GM12878 (cell line): ENCODE results near the gene GGN. TPM values are rescaled to one million over a fixed set of nuclear protein-coding genes. Genes with fewer than 3 reads are reported as not detected.
A peak's percentile ranks its signal among the peaks of the same experiment; 100 is the strongest.

Experiments used
- ATAC-seq: fragments of 200-7000 bp; cut with Tn5 transposase; 3 replicates; pipeline ENCODE4 v1.9.1; 2020; ENCODE audit warnings: mild to moderate bottlenecking, moderate library complexity
- BruUV-seq: library from RNA; stranded (reverse); fragments of 400-500 nt; replicated peaks from 2 replicates; lab custom pipeline; 2021; lab: Mats Ljungman, UMichigan
- CTCF ChIA-PET: fragments of 300-600 bp; sonication (Branson Sonifier 250); formaldehyde crosslinking; extraction: SDS; loops from one replicate; lab custom pipeline; 2021; ENCODE audit warnings: inconsistent platforms; lab: Yijun Ruan, JAX
- POLR2A ChIA-PET: fragments of 350-600 bp; formaldehyde crosslinking; extraction: SDS; loops from one replicate; lab custom pipeline; 2021; ENCODE audit warnings: inconsistent platforms; lab: Charles Lee
- RAD21 ChIA-PET: fragments of 300-600 bp; sonication (Branson Sonifier 250); formaldehyde crosslinking; loops from one replicate; lab custom pipeline; 2023; ENCODE audit warnings: antibody characterized with exemption; ENCODE audit not compliant: unreplicated experiment; lab: Charles Lee
- SMC1A ChIA-PET: fragments of 300-600 bp; sonication (Branson Sonifier 250); formaldehyde crosslinking; loops from one replicate; lab custom pipeline; 2023; ENCODE audit not compliant: unreplicated experiment, uncharacterized antibody; lab: Charles Lee
- DNase-seq: peaks from one replicate; pipeline ENCODE4 v3.0.0-alpha.2; 2011; ENCODE audit warnings: low read depth, low spot score
- FAIRE-seq: peaks from 3 replicates; lab custom pipeline; 2011; peaks lifted over from hg19 to GRCh38; lab: Jason Lieb, UNC
- H2AFZ ChIP-seq: 2 replicates; pipeline ENCODE4 v1.6.0; 2011; ENCODE audit warnings: low read depth, low read length, control low read depth; ENCODE audit not compliant: control insufficient read depth
- H3K27ac ChIP-seq: 2 replicates; pipeline ENCODE4 v1.5.1; 2011; ENCODE audit warnings: control low read depth; ENCODE audit not compliant: control insufficient read depth, insufficient read depth
- H3K27me3 ChIP-seq, 2 experiments: replicated peaks in 1 of 2; 2 replicates each; pipeline versions ENCODE4 v1.6.0 to v1.6.1; 2011; ENCODE audit warnings: low read length in 1 of 2; ENCODE audit not compliant: control insufficient read depth in 2 of 2, insufficient read depth in 2 of 2
- H3K36me3 ChIP-seq, 2 experiments: 2 replicates each; pipeline ENCODE4 v1.5.1; 2011; ENCODE audit warnings: low read length in 1 of 2; ENCODE audit not compliant: control insufficient read depth in 2 of 2, insufficient read depth in 2 of 2
- H3K4me1 ChIP-seq: 2 replicates; pipeline ENCODE4 v1.6.1; 2011; ENCODE audit warnings: mild to moderate bottlenecking, low read length, moderate library complexity, mixed read lengths; ENCODE audit not compliant: control insufficient read depth, insufficient read depth
- H3K4me2 ChIP-seq: 2 replicates; pipeline ENCODE4 v1.6.0; 2011; ENCODE audit warnings: control low read depth; ENCODE audit not compliant: control insufficient read depth, insufficient read depth
- H3K4me3 ChIP-seq: fragments of 200-600 bp; sonication (generic); 2 replicates; pipeline ENCODE4 v1.5.1; 2016
- H3K79me2 ChIP-seq: 2 replicates; pipeline ENCODE4 v1.6.0; 2011; ENCODE audit warnings: low read length; ENCODE audit not compliant: control insufficient read depth, insufficient read depth
- H3K9ac ChIP-seq: 2 replicates; pipeline ENCODE4 v1.8.0; 2011; ENCODE audit warnings: low read length, control low read depth, mixed read lengths; ENCODE audit not compliant: control insufficient read depth, insufficient read depth
- H3K9me3 ChIP-seq: replicated peaks from 3 replicates; pipeline ENCODE4 v1.5.1; 2011; ENCODE audit warnings: mild to moderate bottlenecking, low read length; ENCODE audit not compliant: control insufficient read depth, insufficient read depth
- H4K20me1 ChIP-seq: 2 replicates; pipeline ENCODE4 v1.6.0; 2011; ENCODE audit not compliant: control insufficient read depth, insufficient read depth
- MYB ChIP-seq: fragments of 150-350 bp; IDR thresholded peaks from 2 replicates; pipeline ENCODE4 v1.6.1; 2014; ENCODE audit warnings: mild to moderate bottlenecking, low read depth, low read length, borderline replicate concordance
- POLR2A ChIP-seq: IDR thresholded peaks from 2 replicates; pipeline ENCODE4 v1.6.1; 2011; ENCODE audit warnings: low read depth, mild to moderate bottlenecking, low read length
- SIN3A ChIP-seq: IDR thresholded peaks from 2 replicates; pipeline ENCODE4 v1.6.1; 2012; ENCODE audit warnings: low read depth, low read length, improper control_type of control experiment
- ZZZ3 ChIP-seq: IDR thresholded peaks from 2 replicates; pipeline ENCODE4 v1.6.1; 2011; ENCODE audit warnings: low read depth; ENCODE audit not compliant: control insufficient read depth, insufficient read length
- WGBS: methylation state at CpG from one replicate; pipeline ENCODE4 v1.1.6; 2016; ENCODE audit warnings: low lambda C conversion rate; ENCODE audit not compliant: insufficient replicate concordance, insufficient coverage; ENCODE audit errors: missing lambda C conversion rate; 5-methylcytosine and 5-hydroxymethylcytosine counted together
- in situ Hi-C: fragments of 300-500 bp; cut with MboI; formaldehyde crosslinking; loops from 9 replicates; pipeline ENCODE4 v1.14.3; 2018; ENCODE audit warnings: mixed read lengths
- intact Hi-C: fragments of 100-400 bp; cut with micrococcal nuclease; formaldehyde crosslinking; loops from one replicate; pipeline ENCODE4 v1.14.2; 2022; ENCODE audit not compliant: unreplicated experiment
- polyA plus RNA-seq, 11 experiments: library from polyadenylated mRNA; depleted of rRNA in 4 of 11; unstranded in 6 of 11; stranded (reverse) in 5 of 11; fragments of >200 nt; fragmentation: Nextera tagmentation in 4 of 11; fragmentation: Illumina TruSeq in 1 of 11; extraction: Ambion mirVana in 4 of 11; extraction: Trizol in 1 of 11; gene quantifications; 1 replicate in 1 of 11; 2 replicates in 10 of 11; pipeline versions ENCODE4 v1.2.1 to v1.2.3, GENCODE V29; 2011 to 2016; ENCODE audit warnings: inconsistent platforms in 2 of 11, missing spikeins in 2 of 11, low read depth in 1 of 11
- total RNA-seq, 4 experiments: library from RNA; depleted of rRNA in 3 of 4; stranded (reverse); fragments of >200 nt in 3 of 4; fragmentation: Illumina TruSeq in 1 of 4; extraction: Trizol in 1 of 4; gene quantifications; 2 replicates each; pipeline versions ENCODE4 v1.2.1 to v1.2.3, GENCODE V29; 2013 to 2021

The GGN gene
- total and polyA plus RNA-seq, 10 of the 15 experiments (the other 5 are each of a cell fraction or from before 2014, with no cell fraction given) = not detected

DNA sequence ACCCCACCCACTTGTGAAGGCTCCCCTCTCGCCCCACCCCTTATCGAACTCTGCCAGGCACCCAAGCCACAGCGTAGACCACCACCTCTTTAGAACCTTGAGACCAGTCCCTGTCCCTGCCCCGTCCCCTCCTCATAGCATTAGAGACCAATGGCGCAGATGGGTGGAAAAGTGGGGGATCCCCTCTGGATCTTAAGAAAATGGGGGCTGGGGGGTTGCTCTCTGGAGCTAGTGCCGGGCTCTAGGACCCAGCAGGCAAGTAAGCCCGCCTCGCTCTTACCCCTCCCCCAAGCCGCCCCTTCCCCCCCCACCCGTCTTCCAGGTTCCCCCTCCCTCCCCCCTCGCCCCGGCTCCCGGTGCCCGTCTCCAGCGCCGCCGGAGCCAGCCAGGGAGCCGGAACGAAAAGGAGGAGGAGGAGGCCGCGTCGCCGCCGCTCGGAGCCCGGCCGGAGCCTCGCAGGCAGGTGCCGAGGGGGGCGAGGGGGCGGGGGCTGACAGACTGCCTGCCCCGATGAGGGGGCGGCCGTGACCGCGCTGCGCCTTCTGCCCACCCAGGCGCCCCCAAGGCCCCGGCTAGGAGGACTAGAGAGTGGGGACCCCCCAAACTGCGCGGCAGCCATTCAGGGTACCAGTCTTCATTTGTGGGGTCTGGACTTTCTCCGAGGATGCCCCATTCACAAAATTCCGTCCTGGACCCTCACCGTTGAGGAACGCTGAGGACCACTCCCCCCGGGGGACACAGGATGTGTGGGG, 691 bp upstream of the GGN start, which contains the start of gene SPRED3:
Gene SPRED3, plus strand, starts transcription at position 349 of the 752 bp plus-strand sequence. CDS start 1,606 bp downstream, outside the sequence.
- no TSS peak for BruUV-seq
- FAIRE-seq (no peak), DNase-seq (no peak), ATAC-seq (peak; percentile 6)
- peaks cover 12% of the 10 kb centered on the region for H3K4me1 ChIP-seq
- no peaks in the 10 kb centered on the region; a peak in 1 of 4 replicates for H3K27me3 ChIP-seq
- RAD21 ChIA-PET = interaction anchor here (1.2 to 1.8 kb wide), 3 partner anchors 14 to 53 kb away, joined by 3 to 6 read pairs (median 5); partner anchors contain the start of genes CATSPERG, FAM98C and PSMD8
- H3K36me3 ChIP-seq = peaks cover under 1 to 2% of the 10 kb centered on the region in 2 experiments; a peak in 3 of 4 replicates
- H4K20me1 ChIP-seq = no peaks in the 10 kb centered on the region; the same call in 1 of the 2 replicates
- in situ Hi-C loops (no loop called here), intact Hi-C loops (loop anchor here (5.0 kb wide), 1 partner anchor 156 kb away; no protein-coding TSS in a partner anchor)
- H2AFZ ChIP-seq = no peak within 1 kb of the TSS
- peak within 1 kb of the TSS; percentile 84 for H3K4me2 ChIP-seq
- H3K9me3 ChIP-seq = no peaks in the 10 kb centered on the region
- no peaks in the 10 kb centered on the region for H3K79me2 ChIP-seq
- CTCF ChIA-PET = interaction anchor here (1.1 to 2.4 kb wide), 4 partner anchors 14 to 542 kb away, joined by 3 to 14 read pairs (median 4); partner anchors contain the start of genes FAM98C, MRPS12, PSMD8 and SARS2
- no peak within 1 kb of the TSS for H3K9ac ChIP-seq
- TF ChIP-seq POLR2A = peak; percentile 14; the same call in 1 of the 2 replicates
- TF ChIP-seq SIN3A = no peak
- 0% methylated on average over 15 of the region's 46 CpGs for WGBS
- SMC1A ChIA-PET = interaction anchor here (0.9 to 2.2 kb wide), 3 partner anchors 10 to 15 kb away, joined by 3 to 6 read pairs (median 5); partner anchors contain the start of gene FAM98C
- no peak within 1 kb of the TSS for H3K27ac ChIP-seq
- peak within 1 kb of the TSS; percentile 69 for H3K4me3 ChIP-seq
- POLR2A ChIA-PET = interaction anchor here (0.6 to 0.7 kb wide), 2 partner anchors 12 to 300 kb away, joined by 3 to 6 read pairs; no protein-coding TSS in a partner anchor

- in situ Hi-C loops (no loop called here), intact Hi-C loops (loop anchor here (5.0 kb wide), 1 partner anchor 155 kb away; no protein-coding TSS in a partner anchor)
- H3K9me3 ChIP-seq = no peaks in the 10 kb centered on the region
- TF ChIP-seq POLR2A = peak; percentile 23; the same call in 1 of the 2 replicates
- no peak for TF ChIP-seq MYB
- no peak for TF ChIP-seq ZZZ3
- peak overlapping the region; percentile 84 for H3K4me2 ChIP-seq
- H3K4me3 ChIP-seq = peak overlapping the region; percentile 69
- SMC1A ChIA-PET = interaction anchor here (1.4 kb wide), 1 partner anchor 16 kb away, joined by 5 read pairs; the partner anchor contains the start of gene FAM98C
- H3K79me2 ChIP-seq = no peaks in the 10 kb centered on the region
- no peak overlapping the region for H3K27ac ChIP-seq
- peaks cover 12% of the 10 kb centered on the region for H3K4me1 ChIP-seq
- RAD21 ChIA-PET = interaction anchor here (0.6 to 1.3 kb wide), 3 partner anchors 13 to 302 kb away, joined by 3 to 5 read pairs (median 3); partner anchors contain the start of genes CATSPERG and PSMD8
- no peak for FAIRE-seq
- H3K27me3 ChIP-seq = no peaks in the 10 kb centered on the region; a peak in 1 of 4 replicates
- ATAC-seq = peak; percentile 15
- no peak overlapping the region for H3K9ac ChIP-seq
- POLR2A ChIA-PET = interaction anchor here (1.1 to 1.4 kb wide), 2 partner anchors 12 to 15 kb away, joined by 3 to 5 read pairs; partner anchors contain the start of genes FAM98C and PSMD8
- CTCF ChIA-PET = interaction anchor here (1.3 to 2.4 kb wide), 3 partner anchors 13 to 544 kb away, joined by 3 to 14 read pairs (median 5); partner anchors contain the start of genes FAM98C, MRPS12, PSMD8 and SARS2
- no peak for DNase-seq
- no peaks in the 10 kb centered on the region; the same call in 1 of the 2 replicates for H4K20me1 ChIP-seq
- WGBS = 23% methylated on average over 21 of the region's 36 CpGs
- BruUV-seq = no TSS peak
- no peak overlapping the region for H2AFZ ChIP-seq
- peaks cover 5 to 7% of the 10 kb centered on the region in 2 experiments; a peak in 3 of 4 replicates for H3K36me3 ChIP-seq
These were observed 774 bp downstream of the GGN start for GRCh38 chr19:38386971-38387549.
